WTC11 (cell line): ENCODE results near the gene TRIP12. TPM values are rescaled to one million over a fixed set of nuclear protein-coding genes. Genes with fewer than 3 reads are reported as not detected.
A peak's percentile ranks its signal among the peaks of the same experiment; 100 is the strongest.
"Not testable (repeated sequence)": the region's sequence is repeated elsewhere in the genome, so short reads cannot be mapped to it uniquely, and the experiment has no call there.

ENCODE experiments used
- ATAC-seq: fragments of 200-7000 bp; cut with Tn5 transposase; 2 replicates; pipeline ENCODE4 v1.10.0; 2021; ENCODE audit warnings: mild to moderate bottlenecking, moderate library complexity
- CTCF ChIA-PET: fragments of 300-600 bp; sonication (Branson Sonifier 250); formaldehyde crosslinking; loops from one replicate; lab custom pipeline; 2021; ENCODE audit warnings: antibody characterized with exemption; lab: Charles Lee
- POLR2A ChIA-PET: fragments of 350-600 bp; sonication (Branson Sonifier 250); formaldehyde crosslinking; loops from one replicate; lab custom pipeline; 2021; ENCODE audit warnings: antibody characterized with exemption; lab: Charles Lee
- DNase-seq: peaks from one replicate; pipeline ENCODE4 v3.0.0; 2021; ENCODE audit warnings: low spot score
- H3K27ac Mint-ChIP-seq: 2 replicates; pipeline ENCODE4 v1.8.0; 2021; ENCODE audit warnings: mixed read lengths
- H3K27me3 Mint-ChIP-seq: 2 replicates; pipeline ENCODE4 v1.8.0; 2021; ENCODE audit warnings: low read depth, mild to moderate bottlenecking, moderate library complexity, mixed read lengths
- H3K36me3 Mint-ChIP-seq: 2 replicates; pipeline ENCODE4 v1.8.0; 2021; ENCODE audit warnings: mixed read lengths
- H3K4me1 Mint-ChIP-seq: 2 replicates; pipeline ENCODE4 v1.8.0; 2022; ENCODE audit warnings: mixed read lengths
- H3K4me3 Mint-ChIP-seq: 2 replicates; pipeline ENCODE4 v1.8.0; 2021; ENCODE audit warnings: mild to moderate bottlenecking, moderate library complexity, mixed read lengths
- H3K9me3 Mint-ChIP-seq: 2 replicates; pipeline ENCODE4 v1.8.0; 2021; ENCODE audit warnings: mixed read lengths
- CTCF ChIP-seq: fragments of 200-600 bp; IDR thresholded peaks from 2 replicates; pipeline ENCODE4 v1.8.0; 2022; ENCODE audit warnings: antibody characterized with exemption
- EMX1 ChIP-seq: fragments of 250-450 bp; sonication (Bioruptor Pico); IDR thresholded peaks from 2 replicates; pipeline ENCODE4 v1.8.0; 2021; ENCODE audit warnings: mild to moderate bottlenecking
- FOXP4 ChIP-seq: sonication (generic); formaldehyde crosslinking; IDR thresholded peaks from 2 replicates; pipeline ENCODE4 v1.8.0; 2022; ENCODE audit warnings: mild to moderate bottlenecking, missing genetic modification reagents
- HMGXB4 ChIP-seq: sonication (generic); formaldehyde crosslinking; IDR thresholded peaks from 2 replicates; pipeline ENCODE4 v1.8.1; 2023; ENCODE audit warnings: mild to moderate bottlenecking, moderate library complexity, missing genetic modification reagents
- IRF1 ChIP-seq: sonication (generic); formaldehyde crosslinking; IDR thresholded peaks from 2 replicates; pipeline ENCODE4 v1.8.0; 2023; ENCODE audit warnings: missing genetic modification reagents
- JUN ChIP-seq: sonication (generic); formaldehyde crosslinking; IDR thresholded peaks from 2 replicates; pipeline ENCODE4 v1.8.0; 2023; ENCODE audit warnings: mild to moderate bottlenecking, missing genetic modification reagents
- SP1 ChIP-seq: sonication (generic); formaldehyde crosslinking; conservative IDR thresholded peaks from 2 replicates; pipeline ENCODE4 v1.8.1; 2022; ENCODE audit warnings: missing genetic modification reagents
- TCF7 ChIP-seq: sonication (generic); formaldehyde crosslinking; IDR thresholded peaks from 2 replicates; pipeline ENCODE4 v1.8.0; 2022; ENCODE audit warnings: mild to moderate bottlenecking, low read depth, missing genetic modification reagents, moderate library complexity
- TEAD4 ChIP-seq: sonication (generic); formaldehyde crosslinking; IDR thresholded peaks from 2 replicates; pipeline ENCODE4 v1.8.0; 2022; ENCODE audit warnings: mild to moderate bottlenecking, missing genetic modification reagents
- USF1 ChIP-seq: sonication (generic); formaldehyde crosslinking; IDR thresholded peaks from 2 replicates; pipeline ENCODE4 v1.8.0; 2022; ENCODE audit warnings: mild to moderate bottlenecking, missing genetic modification reagents
- ZBTB21 ChIP-seq: sonication (generic); formaldehyde crosslinking; IDR thresholded peaks from 2 replicates; pipeline ENCODE4 v1.8.1; 2023; ENCODE audit warnings: mild to moderate bottlenecking, missing genetic modification reagents, borderline replicate concordance
- ZNF425 ChIP-seq: fragments of 250-450 bp; sonication (Bioruptor Pico); conservative IDR thresholded peaks from 2 replicates; pipeline ENCODE4 v1.9.0; 2021; ENCODE audit warnings: mild to moderate bottlenecking
- total RNA-seq: library from RNA; stranded (reverse); gene quantifications from 3 replicates; pipeline ENCODE4 v1.2.3, GENCODE V29; 2021

Gene TRIP12
- total RNA-seq, 1 experiment from 2014 or later, result 149 TPM

GRCh38 chr2:229851870-229852269, 69.9 kb downstream of the TRIP12 start:
- H3K9me3 Mint-ChIP-seq, result peaks cover 11% of the 10 kb centered on the region
- ATAC-seq (no peak), DNase-seq (no peak)
- no peaks in the 10 kb centered on the region for H3K27me3 Mint-ChIP-seq
- no peak overlapping the region for H3K4me3 Mint-ChIP-seq
- H3K27ac Mint-ChIP-seq, result peak overlapping the region; percentile 46; the same call in 1 of the 2 replicates
- CTCF ChIA-PET, result interaction anchor here (0.5 kb wide), 1 partner anchor 86 kb away, joined by 3 read pairs; no protein-coding TSS in a partner anchor
- peaks cover 17% of the 10 kb centered on the region for H3K4me1 Mint-ChIP-seq
- POLR2A ChIA-PET, result no interaction called here
- no peak for TF ChIP-seq CTCF
- TF ChIP-seq TCF7 (CRISPR knock-in tag), result no peak
- TF ChIP-seq ZNF425 (CRISPR knock-in tag), result no peak
- TF ChIP-seq ZBTB21 (CRISPR knock-in tag), result no peak
- TF ChIP-seq HMGXB4 (CRISPR knock-in tag), result no peak
- TF ChIP-seq TEAD4 (CRISPR knock-in tag), result no peak
- TF ChIP-seq USF1 (CRISPR knock-in tag), result no peak
- H3K36me3 Mint-ChIP-seq, result peaks cover 36% of the 10 kb centered on the region

GRCh38 chr2:229850355-229851275, 71.2 kb downstream of the TRIP12 start:
- POLR2A ChIA-PET, H3K27ac Mint-ChIP-seq, CTCF ChIA-PET, ATAC-seq, H3K4me3 Mint-ChIP-seq, H3K27me3 Mint-ChIP-seq, DNase-seq: not testable (repeated sequence)
- Mint-ChIP-seq H3K9me3 (peaks cover 11% of the 10 kb centered on the region), H3K4me1 (peaks cover 17% of the 10 kb centered on the region), H3K36me3 (peaks cover 29% of the 10 kb centered on the region)

- TF ChIP-seq FOXP4 (CRISPR knock-in tag) (no peak), JUN (no peak), EMX1 (CRISPR knock-in tag) (no peak), USF1 (CRISPR knock-in tag) (no peak), ZBTB21 (CRISPR knock-in tag) (no peak), IRF1 (no peak), SP1 (CRISPR knock-in tag) (no peak)
- peaks cover 11% of the 10 kb centered on the region for H3K9me3 Mint-ChIP-seq
Measured at GRCh38 chr2:229849073-229849472, 72.7 kb downstream of the TRIP12 start.

More at GRCh38 chr2:229849073-229849472, 72.7 kb downstream of the TRIP12 start:
- Mint-ChIP-seq H3K36me3 (peaks cover 16% of the 10 kb centered on the region), H3K4me3 (no peak overlapping the region), H3K27ac (peak overlapping the region; percentile 37), H3K4me1 (peaks cover 19% of the 10 kb centered on the region), H3K27me3 (no peaks in the 10 kb centered on the region)
- POLR2A ChIA-PET, result no interaction called here
- DNase-seq, result no peak
- ATAC-seq, result peak; percentile 65
- CTCF ChIA-PET, result no interaction called here
